Central memory CD4-positive, alpha-beta T cell (primary cell): ENCODE data around the gene PTPN22.

Experiments used
- DNase-seq: peaks from one replicate; pipeline ENCODE4 v3.0.0; 2022

PTPN22 gene

DNA sequence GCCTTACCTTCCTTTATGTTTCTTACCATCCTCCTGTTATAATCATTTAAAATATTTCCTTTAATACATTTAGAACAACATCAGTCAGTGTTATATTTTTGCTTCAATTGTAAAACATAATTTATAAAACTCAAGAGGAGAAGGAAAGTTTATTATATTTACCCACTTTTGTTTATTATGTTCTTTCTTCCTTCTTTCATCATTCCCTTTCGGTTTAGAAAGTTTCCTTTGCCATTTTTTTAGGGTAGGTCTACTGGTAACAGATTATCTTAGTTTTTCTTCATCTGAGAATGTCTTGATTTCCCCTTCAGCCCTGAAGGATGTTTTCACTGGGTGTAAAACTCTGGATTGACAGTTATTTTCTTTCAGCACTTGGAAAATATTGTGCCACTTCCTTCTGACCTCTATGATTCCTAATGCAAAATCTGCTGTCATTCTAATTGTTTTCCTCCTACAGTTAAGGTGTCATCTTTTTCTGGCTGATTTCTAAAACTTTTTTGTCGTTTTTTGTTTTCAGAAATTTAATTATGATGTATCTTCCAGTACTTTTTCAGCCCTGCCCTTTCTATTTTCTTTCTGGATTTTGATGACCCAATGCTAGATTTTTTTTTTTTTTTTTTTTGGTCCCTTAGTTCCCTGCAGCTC is 25.0 kb downstream of the PTPN22 start:
- no peak for DNase-seq

DNA sequence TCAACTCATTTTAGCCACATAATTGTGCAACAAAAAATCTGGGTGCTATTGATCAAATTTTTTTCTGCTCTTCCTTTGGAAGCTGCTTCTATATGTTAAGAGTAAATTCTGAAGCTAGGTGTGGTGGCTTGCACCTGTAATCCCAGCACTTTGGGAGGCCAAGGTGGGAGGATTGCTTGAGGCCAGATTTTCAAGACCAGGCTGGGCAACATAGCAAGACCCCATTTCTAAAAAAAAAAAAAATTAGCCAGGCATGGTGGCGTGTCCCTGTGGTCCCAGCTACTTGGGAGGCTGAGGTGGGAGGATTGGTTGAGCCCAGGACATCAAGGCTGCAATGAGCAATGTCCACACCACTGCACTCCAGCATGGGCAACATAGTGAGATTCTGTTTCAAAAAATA is 35.0 kb downstream of the PTPN22 start:
- DNase-seq: no peak

DNA sequence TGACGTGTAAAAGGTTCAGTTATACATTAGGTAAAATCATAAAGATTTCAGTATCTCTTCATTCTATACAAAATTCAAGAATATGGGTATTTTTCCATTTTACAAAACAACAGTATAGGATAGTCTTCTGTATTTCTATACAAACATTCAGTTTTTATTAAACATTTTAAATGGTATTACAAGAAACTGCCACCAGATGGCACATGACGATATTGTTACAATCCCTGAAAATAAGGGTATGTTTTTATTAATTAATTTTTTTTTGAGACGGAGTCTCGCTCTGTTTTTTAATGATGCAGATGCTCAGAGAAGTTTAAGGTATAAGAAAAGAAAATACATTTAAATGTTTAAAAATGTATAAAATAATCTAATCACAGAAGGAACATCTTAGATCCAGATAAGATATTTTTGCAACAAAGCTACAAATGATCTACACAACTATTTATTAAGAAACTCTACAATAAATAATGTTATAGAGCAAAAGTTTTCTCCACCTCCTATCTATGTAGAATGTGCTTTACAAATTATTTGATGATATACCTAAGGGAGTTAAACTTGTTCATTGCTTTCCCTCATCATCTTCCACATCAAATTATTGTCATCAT is 35.7 kb downstream of the PTPN22 start:
- peak; percentile 49 for DNase-seq

DNA sequence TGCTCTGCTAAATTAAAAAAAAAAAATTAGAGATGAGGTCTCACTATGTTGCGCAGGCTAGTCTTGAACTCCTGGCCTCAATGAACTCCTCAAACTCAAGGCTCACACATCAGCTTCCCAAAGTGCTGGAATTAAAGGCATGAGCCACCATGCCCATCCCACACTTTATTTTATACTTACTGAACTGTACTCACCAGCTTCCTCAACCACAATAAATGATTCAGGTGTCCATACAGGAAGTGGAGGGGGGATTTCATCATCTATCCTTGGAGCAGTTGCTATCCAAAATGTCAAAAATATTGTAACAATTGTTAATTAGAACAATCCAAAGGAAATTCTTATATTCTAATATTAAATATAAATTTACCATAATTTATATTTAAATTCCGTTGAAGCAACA is 36.8 kb downstream of the PTPN22 start:
- DNase-seq: no peak

DNA sequence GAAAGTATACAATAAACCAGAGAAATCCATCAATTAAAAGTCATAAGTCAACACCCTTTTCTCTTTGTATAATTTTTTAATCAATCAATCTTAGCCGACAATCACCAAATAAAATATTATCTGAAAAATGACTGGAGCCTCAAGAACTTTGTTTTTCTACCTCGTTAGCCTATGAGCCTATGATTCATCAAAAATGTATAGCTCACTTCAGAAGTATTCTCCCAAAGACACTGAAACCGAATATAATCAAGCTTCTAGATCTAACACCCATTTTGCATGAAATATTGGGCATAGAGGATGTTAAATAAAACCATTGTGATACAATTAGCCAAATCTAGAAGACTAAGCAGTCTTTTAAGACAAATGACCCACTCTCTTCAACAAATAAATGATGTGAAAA is 41.5 kb downstream of the PTPN22 start:
- DNase-seq: no peak

DNA sequence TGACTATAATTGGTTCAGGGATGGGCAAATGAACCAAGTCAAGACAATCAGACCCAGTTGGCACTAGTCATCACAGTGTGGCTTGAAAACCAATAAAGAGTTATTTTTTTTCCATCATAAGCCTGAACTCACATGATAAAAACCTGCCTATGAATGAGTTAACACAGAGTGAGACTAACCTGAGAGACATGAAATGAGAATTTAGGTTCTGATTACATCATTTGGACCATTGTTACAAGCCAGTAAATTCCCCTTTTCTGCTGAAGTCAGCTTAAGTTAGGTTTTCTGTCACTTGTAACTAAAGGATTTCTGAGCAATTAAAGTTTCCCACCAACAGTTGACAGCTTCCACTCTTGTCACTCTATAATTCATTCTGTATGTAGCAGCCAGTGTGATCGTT is 49.6 kb downstream of the PTPN22 start:
- no peak for DNase-seq

DNA sequence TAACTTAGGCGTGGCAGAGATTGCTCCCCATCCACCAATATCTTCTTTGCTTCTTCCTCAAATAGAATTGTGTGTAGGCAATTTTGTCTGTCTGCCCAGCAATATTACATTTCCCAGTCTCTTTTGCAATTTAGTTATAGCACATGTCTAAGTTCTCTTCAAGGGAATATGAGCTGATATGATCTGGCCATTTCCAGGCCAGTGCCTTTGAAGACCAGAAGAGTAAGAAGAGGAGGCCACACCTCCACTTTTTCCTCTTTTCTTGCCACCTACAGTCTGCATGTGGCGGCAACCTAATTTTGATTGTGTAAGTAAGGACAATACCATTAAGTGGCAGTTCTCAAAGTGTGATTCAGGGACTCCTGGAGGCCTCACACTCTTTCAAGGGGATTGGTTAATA is 52.9 kb downstream of the PTPN22 start:
- no peak for DNase-seq

DNA sequence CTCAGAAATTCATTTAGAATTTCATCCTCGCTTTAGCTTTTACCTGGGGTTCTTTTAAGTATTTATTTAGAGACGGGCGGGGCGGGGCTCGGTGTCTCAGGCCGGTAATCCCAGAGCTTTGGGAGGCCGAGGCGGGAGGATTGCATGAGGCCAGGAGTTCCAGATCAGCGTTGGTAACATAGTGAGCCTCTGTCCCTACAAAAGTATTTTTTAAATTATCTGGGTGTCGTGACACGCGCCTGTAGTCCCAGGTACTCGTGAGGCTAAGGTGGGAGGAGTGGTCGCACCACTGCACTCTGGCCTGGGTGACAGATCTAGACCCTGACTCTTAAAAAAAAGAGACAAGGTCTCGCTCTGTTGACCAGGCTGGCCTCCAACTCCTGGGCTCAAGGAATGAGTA is 58.3 kb downstream of the PTPN22 start:
- no peak for DNase-seq

DNA sequence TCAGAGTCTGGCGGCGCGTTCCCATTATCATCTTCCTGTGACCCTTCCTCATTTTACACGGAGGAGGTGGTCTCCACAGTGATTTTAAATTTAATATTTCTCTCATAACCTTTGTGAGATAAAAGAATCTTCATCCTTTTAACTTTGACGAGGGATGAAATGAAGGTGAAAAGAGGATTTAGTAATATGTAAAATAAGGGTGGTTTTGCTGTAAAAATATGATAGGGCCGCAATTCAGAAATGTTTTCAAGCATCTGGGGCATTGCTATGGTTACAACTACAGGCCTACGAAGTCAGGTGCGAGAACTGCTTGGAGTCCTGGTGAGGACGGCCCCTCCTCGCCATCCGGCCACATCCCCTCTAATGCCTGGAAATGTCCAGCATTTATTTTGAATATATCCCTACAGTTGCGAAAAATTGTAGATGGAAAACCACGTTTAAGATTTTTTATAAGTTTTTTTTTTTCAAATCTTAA is 58.8 kb downstream of the PTPN22 start:
- DNase-seq: no peak

DNA sequence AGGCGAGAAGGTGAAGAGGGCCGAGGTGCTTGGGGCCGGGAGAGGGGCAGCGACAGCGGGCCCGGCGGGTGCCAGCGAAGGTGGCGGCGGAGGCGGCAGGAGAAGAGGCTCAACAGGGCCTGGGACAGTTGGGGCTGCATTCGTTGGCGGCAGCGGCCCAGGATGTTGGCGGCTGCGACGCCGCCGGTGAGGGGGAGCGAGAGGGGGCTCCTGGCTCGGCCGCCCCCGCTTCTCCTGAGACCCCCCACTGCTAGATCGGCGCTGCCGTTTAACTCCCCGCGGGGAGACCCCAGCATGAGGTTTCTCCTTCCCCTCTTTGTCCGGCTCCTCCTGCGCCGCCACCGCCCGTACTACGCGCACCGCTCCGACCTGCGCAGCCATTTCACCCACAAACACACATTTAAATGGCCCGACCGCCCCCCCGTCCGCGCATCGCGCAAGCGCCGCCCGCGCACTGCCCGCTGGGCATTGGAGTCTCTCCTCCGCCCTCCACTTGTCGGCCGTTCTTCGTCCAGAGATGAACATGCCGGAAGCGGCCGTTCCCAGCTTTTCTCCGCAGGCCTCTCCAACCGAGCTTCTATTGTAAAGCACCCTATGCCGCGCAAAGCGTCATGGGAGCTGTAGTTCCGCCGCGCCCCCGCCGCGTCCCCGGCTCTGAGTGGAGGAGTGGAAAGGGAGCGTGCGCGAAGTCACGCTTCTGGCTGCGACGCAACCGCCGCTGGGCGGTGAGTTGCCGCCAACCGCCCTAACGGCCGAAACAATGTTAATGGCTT is 59.4 kb downstream of the PTPN22 start, which contains the start of gene RSBN1:
Gene RSBN1, minus strand, starts transcription at position 589 of the 773 bp plus-strand sequence. Its CDS starts 64 bp downstream, at position 525.
- DNase-seq: peak; percentile 99

DNA sequence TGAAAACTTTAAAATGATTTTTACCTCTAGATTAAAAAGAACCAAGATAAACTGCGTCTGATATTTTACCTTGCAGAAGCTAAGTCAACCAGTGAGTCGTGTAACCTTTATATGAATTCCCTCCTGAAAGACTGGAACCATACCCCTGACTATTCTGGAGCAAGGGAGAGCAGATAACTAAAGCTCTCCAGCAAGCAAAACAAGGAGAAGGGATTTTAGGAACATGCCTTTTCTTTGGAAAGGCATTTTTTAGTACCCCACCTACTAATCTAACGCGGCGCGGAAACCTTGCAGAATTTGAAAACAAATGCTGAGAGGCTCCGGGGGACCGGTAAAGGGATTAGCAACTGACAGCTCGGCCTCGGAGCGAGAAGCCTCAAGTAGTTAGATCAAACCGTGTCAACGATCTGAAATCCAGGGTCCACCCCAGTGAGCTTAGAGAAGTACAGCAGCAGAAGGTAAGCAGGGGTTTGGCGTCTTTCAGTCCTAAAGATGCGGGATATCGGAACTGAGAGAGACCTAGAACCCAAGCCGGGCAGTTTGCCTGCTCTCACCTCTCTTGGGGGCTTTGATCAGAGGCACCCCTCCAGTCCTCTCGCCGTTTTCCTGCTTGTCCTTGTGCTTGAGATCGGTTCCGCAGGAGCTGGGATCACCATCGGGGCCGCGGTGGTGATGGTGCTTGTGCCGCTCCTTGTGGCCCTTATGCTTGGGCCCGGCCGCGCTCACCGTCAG is 60.2 kb downstream of the PTPN22 start:
- no peak for DNase-seq

DNA sequence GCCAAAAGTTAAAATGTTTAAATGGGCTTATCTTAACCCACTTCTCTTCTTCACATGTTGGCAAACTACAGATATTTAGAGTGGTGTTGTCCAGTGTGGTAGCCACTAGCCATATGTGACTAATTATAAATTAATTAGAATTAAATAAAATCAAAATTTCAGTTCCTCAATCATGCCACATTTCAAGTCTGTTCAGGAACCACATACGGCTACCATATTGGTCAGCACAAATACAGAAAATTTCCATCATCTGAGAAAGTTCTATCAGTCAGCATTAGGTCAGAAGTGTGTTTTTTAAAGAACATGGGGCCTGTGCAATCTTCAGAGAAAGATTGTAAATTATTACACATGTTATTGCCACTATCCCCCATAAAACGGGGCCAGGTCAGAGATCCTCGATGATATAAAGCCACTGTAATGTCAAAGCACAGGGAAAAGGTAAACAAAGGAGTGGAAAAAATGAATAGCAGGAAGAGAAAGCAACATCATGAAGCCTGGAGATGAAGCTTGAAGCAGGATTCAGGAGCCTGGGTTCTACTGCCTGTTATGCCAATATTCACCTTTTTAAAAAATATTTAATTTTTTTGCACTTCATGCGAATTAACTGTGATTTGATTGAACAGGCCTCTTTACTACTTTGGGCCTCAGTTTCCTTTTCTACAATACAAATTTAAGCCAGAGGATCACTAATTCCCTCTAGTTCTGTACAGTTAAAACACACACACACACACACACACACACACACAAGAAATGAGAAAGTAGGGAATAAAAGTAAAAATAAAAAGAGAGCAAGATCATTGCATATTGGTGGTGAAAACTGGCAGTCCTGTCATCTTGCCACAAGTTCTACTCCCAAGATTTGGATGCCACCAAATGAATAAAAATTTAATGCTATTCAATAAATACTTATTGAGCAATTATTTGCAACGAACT is 61.6 kb downstream of the PTPN22 start:
- no peak for DNase-seq

DNA sequence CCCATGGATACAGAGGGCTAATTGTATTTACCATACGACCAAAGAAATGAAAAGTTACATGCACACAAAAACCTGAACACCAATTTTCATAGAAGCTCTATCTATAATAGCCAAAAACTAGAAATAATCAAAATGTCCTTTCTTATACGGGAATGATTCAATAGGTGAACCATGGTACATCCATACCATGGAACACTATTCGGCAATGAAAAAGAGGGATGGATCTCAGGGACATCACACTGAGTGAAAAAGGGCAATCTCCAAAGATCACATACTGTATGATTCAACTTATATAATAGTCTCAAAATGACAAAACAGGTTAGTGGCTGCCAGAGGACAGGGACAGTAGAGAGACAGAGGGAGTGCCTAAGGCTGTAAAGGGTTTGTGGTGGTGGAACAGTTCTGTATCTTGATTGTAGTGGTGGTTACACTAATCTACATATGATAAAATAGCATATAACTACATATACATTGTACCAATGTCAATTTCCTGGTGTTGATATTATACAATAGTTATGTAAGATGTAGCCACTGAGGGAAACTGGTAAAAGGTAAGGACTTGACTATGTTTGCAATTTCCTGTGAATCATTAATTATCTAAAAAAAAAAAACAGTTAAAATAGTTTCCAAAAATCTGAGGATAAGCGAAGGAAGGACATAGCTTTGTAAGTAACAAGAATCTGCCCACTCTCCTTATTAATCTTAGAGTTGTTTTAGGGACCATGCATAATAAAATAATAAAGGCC is 62.9 kb downstream of the PTPN22 start:
- no peak for DNase-seq

DNA sequence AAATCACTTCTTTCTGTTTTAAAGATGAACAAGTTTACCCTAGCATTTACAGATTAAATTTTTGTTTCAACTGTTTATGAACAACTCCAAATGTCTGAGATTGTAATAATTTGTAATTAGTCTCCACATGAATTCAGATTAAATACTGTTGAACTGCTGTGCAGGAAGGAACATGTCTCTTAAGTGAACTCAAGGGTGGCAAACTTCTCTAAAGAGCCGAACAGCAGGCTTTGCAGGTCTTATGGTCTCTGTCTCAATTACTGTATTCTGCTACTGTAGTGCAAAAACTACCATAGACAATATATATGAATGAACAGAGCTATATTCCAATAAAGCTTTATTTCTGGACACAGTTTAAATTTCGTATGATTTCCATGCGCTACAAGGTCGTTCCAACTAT is 65.9 kb downstream of the PTPN22 start:
- DNase-seq: no peak

DNA sequence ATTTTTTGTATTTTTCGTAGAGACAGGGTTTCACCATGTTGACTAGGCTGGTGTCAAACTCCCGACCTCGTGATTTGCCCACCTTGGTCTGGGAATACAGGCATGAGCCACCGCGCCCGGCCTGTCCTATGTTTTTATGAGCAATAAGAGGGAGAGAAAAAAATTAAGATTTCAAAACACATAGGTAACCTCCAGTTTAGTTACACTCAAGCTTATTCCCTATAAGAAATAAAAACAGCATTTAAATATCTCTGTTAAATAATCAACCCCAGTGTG is 66.3 kb downstream of the PTPN22 start:
- no peak for DNase-seq

DNA sequence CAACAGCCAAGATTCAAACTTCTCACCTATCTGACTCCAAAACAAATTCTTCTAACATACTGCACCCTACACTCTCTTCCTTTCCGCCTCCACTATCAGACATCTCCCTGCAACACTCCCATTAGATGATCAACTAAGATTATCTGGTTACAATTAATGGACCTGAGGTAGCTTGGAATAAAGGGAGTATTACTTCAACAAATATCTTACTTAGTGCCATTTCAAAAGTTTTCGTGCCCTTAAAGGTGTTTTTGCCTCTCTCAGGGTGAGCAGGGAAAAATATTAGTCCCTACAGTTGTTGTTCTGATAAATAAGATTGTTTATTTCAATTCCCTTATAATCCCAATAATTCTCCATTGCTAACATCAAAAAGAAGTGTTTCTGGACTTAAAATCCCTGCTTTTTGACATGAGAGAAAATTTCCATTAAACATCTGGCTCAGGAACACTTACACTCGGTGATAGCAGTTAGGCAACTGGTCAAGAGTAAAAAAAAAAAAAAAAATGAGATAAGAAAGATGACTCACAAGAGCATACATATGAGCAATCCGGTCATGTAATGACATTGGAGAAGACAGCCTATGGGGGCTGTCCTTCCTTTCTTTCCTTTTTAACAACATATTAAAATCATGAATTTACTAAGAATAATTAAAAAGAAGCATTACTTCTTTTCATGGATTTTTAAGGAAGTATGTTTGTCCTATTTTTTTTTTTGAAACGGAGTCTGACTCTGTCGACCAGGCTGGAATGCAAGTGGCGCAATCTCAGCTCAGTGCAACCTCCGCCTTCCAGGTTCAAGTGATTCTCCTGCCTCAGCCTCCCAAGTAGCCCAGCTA is 66.9 kb downstream of the PTPN22 start:
- no peak for DNase-seq

DNA sequence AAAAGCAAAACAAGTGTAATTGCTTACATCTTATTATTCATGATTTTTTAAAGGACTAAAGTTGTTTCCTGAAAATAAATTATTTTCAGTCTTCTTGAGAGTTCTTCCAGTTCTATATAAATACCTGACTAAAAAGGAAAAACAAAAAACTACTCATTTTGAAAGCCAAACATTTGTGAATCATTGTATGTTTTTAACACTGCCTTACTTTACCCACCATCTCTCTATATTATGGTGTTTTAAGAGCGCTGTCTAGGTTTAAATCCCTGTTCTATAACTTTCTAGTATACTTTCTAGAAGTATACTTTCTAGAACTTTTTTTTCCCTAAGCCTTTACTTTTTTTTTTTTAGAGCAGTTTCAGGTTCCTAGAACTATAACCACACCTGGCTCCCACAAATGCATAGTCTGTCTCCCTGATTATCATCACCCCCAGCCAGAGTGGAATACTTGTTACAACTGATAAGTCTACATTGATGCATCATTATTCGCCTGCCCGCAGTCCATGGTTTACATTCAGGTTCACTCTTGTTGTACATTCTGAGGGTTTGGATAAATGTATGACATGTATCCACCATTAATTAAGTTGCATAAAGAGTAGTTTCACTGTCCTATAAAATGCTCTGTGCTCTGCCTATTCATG is 69.0 kb downstream of the PTPN22 start:
- DNase-seq: no peak

DNA sequence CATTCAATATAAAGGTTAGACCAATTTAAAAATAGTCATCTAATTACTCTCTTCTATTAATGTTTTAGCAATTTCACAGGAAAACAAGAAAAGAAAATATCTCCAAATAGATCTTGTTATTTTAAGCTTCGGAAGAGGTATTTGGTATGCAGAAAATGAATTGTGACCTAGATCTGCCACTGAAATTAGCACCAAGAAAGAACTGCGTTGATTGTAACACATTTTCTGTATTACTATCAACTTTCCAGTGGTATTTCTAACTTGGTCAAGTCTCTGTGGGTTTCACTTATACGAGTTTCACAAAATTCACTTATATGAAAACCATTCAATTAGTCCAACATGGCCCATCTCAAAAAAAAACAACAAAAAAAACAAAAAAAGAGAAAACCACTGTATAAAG is 71.0 kb downstream of the PTPN22 start:
- DNase-seq: no peak

DNA sequence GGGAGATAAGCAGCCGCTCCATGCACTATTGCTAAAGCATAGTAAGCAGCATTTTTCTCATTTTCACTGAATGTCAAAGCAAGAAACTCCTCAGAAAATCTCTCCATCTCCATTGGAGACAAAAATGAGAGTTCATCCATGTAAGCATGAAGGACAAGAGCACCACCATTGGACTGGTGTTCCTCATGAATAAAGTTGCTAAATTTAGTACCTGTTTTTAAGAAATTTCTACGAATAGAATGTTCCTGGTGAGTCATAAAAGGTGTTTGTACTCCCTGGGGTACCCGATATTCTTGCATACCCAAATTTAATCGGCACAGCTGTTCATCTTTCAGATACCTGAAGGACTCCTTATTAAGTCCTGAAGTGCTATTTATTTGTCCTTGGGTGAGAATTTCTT is 74.0 kb downstream of the PTPN22 start:
- DNase-seq: no peak
